BLaER1 (cell line): ENCODE measurements around the gene BANP.
"Not testable (repeated sequence)": the region's sequence is repeated elsewhere in the genome, so short reads cannot be mapped to it uniquely, and the experiment has no call there.

Experiments used
- H3K27ac ChIP-seq: shearing (Covaris generic); formaldehyde crosslinking; 2 replicates; pipeline ENCODE4 v1.8.1; 2022
- H3K27me3 ChIP-seq: shearing (Covaris generic); formaldehyde crosslinking; 2 replicates; pipeline ENCODE4 v1.8.1; 2022
- H3K36me3 ChIP-seq: shearing (Covaris generic); formaldehyde crosslinking; 2 replicates; pipeline ENCODE4 v1.8.1; 2022
- H3K4me1 ChIP-seq: shearing (Covaris generic); formaldehyde crosslinking; 2 replicates; pipeline ENCODE4 v1.8.1; 2022
- H3K4me2 ChIP-seq: shearing (Covaris generic); formaldehyde crosslinking; 2 replicates; pipeline ENCODE4 v1.8.1; 2022
- H3K4me3 ChIP-seq: shearing (Covaris generic); formaldehyde crosslinking; 2 replicates; pipeline ENCODE4 v1.8.1; 2022
- H3K9ac ChIP-seq: shearing (Covaris generic); formaldehyde crosslinking; 2 replicates; pipeline ENCODE4 v1.8.1; 2022
- H3K9me3 ChIP-seq: shearing (Covaris generic); formaldehyde crosslinking; 2 replicates; pipeline ENCODE4 v1.8.1; 2022
- H4K20me1 ChIP-seq: shearing (Covaris generic); formaldehyde crosslinking; 2 replicates; pipeline ENCODE4 v1.8.1; 2022
- Cebpa-rat ChIP-seq: shearing (Covaris generic); IDR thresholded peaks from 2 replicates; pipeline ENCODE4 v1.8.1; 2022

Gene BANP

GRCh38 chr16:88093556-88094252, 142.5 kb downstream of the BANP start:
- H3K27ac ChIP-seq, H3K4me2 ChIP-seq, H3K27me3 ChIP-seq, H3K4me3 ChIP-seq, H4K20me1 ChIP-seq, H3K36me3 ChIP-seq, H3K9ac ChIP-seq: not testable (repeated sequence)
- Histone ChIP-seq H3K4me1 (peaks cover 47% of the 10 kb centered on the region), H3K9me3 (peaks cover 16% of the 10 kb centered on the region)

DNA sequence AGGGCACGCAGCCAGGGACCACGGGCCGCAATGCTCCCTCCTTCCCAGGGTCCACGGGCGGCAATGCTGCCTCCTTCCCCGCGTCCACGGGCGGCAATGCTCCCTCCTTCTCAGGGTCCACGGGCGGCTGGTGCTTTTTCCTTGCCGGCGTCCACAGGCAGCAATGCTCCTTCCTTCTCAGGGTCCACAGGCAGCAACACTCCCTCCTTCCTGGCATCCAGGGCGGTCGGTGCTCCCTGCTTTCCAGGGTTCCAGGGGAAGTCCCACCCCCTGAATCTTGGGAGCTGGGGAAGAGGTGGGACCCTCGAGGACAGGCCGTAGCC, 143.0 kb downstream of the BANP start:
- H3K27ac ChIP-seq, H3K27me3 ChIP-seq, H4K20me1 ChIP-seq, H3K4me3 ChIP-seq, H3K9ac ChIP-seq, H3K36me3 ChIP-seq, H3K4me2 ChIP-seq: not testable (repeated sequence)
- H3K4me1 ChIP-seq: peaks cover 52% of the 10 kb centered on the region
- peaks cover 16% of the 10 kb centered on the region for H3K9me3 ChIP-seq

- not testable (repeated sequence) for H3K27me3 ChIP-seq
- H3K4me1 ChIP-seq: peaks cover 54% of the 10 kb centered on the region
Observed at GRCh38 chr16:88094900-88095299, 143.7 kb downstream of the BANP start.

DNA sequence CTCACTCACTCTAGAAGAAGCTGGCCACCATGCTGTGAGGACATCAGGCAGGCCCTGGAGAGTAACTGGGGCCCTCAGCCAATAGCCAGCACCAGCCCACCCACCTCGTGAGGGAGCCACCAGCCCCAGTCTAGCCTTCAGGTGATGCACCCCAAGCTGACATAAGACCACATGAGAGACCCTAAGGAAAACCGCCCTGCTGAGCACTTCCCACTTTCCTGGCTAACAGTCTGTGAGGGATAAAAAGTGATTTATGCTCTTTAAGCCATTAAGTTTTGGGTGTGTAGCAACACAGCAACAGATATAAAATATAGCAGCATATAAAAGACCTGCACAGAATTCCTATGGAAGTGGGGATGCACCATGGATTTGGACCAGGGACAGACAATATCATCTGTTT, 145.4 kb downstream of the BANP start:
- H3K36me3 ChIP-seq, H3K27me3 ChIP-seq, H3K9ac ChIP-seq, H3K4me2 ChIP-seq, H3K4me3 ChIP-seq, H3K27ac ChIP-seq, H4K20me1 ChIP-seq: not testable (repeated sequence)
- Histone ChIP-seq H3K9me3 (peaks cover 16% of the 10 kb centered on the region), H3K4me1 (peaks cover 39% of the 10 kb centered on the region)

More at GRCh38 chr16:88094900-88095299, 143.7 kb downstream of the BANP start:
- H3K9ac ChIP-seq, H3K4me2 ChIP-seq, H4K20me1 ChIP-seq, H3K36me3 ChIP-seq, H3K4me3 ChIP-seq, H3K27ac ChIP-seq: not testable (repeated sequence)
- peaks cover 16% of the 10 kb centered on the region for H3K9me3 ChIP-seq

DNA sequence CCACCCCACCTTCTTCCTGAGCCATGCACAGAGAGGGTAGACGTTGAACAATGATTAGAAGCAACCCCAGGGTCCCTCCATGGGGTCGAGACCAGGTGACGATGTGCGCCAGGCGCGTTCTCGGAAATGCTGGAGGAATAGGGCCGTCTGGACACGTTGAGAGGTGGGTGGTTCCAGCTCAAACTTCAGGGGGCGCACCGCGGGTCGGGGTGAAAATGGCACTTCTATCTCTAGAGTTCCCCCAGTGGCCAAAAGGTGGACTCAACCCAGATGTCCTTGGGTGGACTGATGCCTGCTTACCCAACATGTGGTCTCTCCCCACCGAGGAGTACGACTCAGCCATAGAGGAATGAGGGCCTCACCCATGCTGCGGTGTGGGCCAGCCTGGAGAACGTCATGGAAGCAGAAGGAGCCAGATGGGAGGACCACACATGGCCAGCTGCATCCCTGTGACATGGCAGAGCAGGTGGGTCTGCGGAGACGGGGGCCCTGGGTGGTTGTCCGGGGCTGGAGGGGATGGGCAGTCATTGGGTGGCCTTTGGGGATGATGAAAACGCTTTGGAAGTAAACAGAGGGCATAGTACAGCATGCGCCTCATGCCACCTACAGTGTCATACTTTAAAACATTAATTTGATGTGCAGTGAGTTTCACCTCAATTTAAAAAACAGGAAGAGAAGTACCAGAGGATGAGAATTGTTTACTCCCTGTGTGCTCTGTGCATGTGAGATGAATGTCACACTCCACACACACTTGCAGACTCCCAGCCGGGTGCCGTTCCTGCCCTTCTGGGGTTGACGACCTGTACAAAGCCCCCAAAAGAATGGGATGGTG, 147.7 kb downstream of the BANP start:
- H3K36me3 ChIP-seq, H4K20me1 ChIP-seq, H3K27me3 ChIP-seq, H3K4me3 ChIP-seq, H3K27ac ChIP-seq, H3K9ac ChIP-seq: not testable (repeated sequence)
- Histone ChIP-seq H3K4me2 (peak overlapping the region; percentile 65), H3K9me3 (peaks cover 16% of the 10 kb centered on the region), H3K4me1 (peaks cover 26% of the 10 kb centered on the region)

DNA sequence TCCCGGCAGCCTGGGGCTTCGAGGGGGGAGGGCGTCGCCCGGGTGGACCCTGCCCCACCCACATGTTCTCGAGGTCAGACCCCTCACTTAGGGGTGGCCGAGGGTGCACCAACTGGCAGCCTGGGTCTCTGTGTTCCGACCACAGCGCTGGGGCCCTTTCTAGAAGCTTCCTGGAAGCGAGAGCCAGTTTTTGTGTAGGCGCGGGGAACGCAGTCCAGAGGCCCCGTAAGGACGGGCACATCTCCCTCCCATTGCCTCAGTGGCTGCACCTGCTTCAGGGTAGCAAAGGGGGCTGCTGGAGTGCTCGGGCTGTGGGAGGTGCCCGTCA, 148.3 kb downstream of the BANP start:
- no peaks in the 10 kb centered on the region for H3K27me3 ChIP-seq
- no peaks in the 10 kb centered on the region for H4K20me1 ChIP-seq
- H3K9me3 ChIP-seq: peaks cover 16% of the 10 kb centered on the region
- H3K36me3 ChIP-seq: 0 out of 2 replicates have a peak, but pooled peaks cover 4% of the 10 kb centered on the region
- H3K27ac ChIP-seq: no peak overlapping the region
- H3K9ac ChIP-seq: no peak overlapping the region
- peaks cover 26% of the 10 kb centered on the region for H3K4me1 ChIP-seq
- no peak for TF ChIP-seq Cebpa-rat
- H3K4me2 ChIP-seq: no peak overlapping the region
- H3K4me3 ChIP-seq: no peak overlapping the region

- H3K9me3 ChIP-seq: peaks cover 16% of the 10 kb centered on the region
- not testable (repeated sequence) for H3K4me3 ChIP-seq, H3K4me2 ChIP-seq, H3K36me3 ChIP-seq, H3K27ac ChIP-seq, H4K20me1 ChIP-seq, H3K27me3 ChIP-seq, H3K9ac ChIP-seq
- H3K4me1 ChIP-seq: peaks cover 26% of the 10 kb centered on the region
Observed at GRCh38 chr16:88099956-88100355, 148.7 kb downstream of the BANP start.

- H3K4me3 ChIP-seq, H4K20me1 ChIP-seq, H3K27ac ChIP-seq, H3K27me3 ChIP-seq, H3K9ac ChIP-seq, H3K4me2 ChIP-seq, H3K36me3 ChIP-seq, H3K9me3 ChIP-seq: not testable (repeated sequence)
- H3K4me1 ChIP-seq: peaks cover 26% of the 10 kb centered on the region
Observed at GRCh38 chr16:88100801-88101622, 149.8 kb downstream of the BANP start.

- H3K27ac ChIP-seq, H3K36me3 ChIP-seq, H3K4me2 ChIP-seq, H3K9ac ChIP-seq, H3K27me3 ChIP-seq, H3K9me3 ChIP-seq, H3K4me3 ChIP-seq, H4K20me1 ChIP-seq: not testable (repeated sequence)
- H3K4me1 ChIP-seq: peaks cover 26% of the 10 kb centered on the region
Observed at GRCh38 chr16:88101623-88102105, 150.4 kb downstream of the BANP start.

GRCh38 chr16:88102597-88102996, 151.4 kb downstream of the BANP start:
- Histone ChIP-seq H3K9ac (no peak overlapping the region), H3K4me2 (no peak overlapping the region), H3K27ac (no peak overlapping the region), H4K20me1 (no peaks in the 10 kb centered on the region), H3K27me3 (no peaks in the 10 kb centered on the region), H3K9me3 (no peaks in the 10 kb centered on the region), H3K4me3 (no peak overlapping the region), H3K4me1 (peaks cover 20% of the 10 kb centered on the region), H3K36me3 (no peaks in the 10 kb centered on the region)
- no peak for TF ChIP-seq Cebpa-rat
